Left ventricle myocardium inferior (tissue), 1 donor: ENCODE results near the gene ATP13A2. TPM values are rescaled to one million over a fixed set of nuclear protein-coding genes. Genes with fewer than 3 reads are reported as not detected.

Experiments
- DNase-seq: peaks from one replicate; pipeline ENCODE4 v3.0.0-alpha.2; 2020
- H3K27ac ChIP-seq: fragments of 200-600 bp; replicated peaks from 2 replicates; pipeline ENCODE4 v1.8.0; 2021
- H3K27me3 ChIP-seq: fragments of 200-600 bp; 2 replicates; pipeline ENCODE4 v1.8.0; 2021; ENCODE audit warnings: low read depth
- H3K36me3 ChIP-seq: fragments of 200-600 bp; 2 replicates; pipeline ENCODE4 v1.8.0; 2021
- H3K4me1 ChIP-seq: fragments of 200-600 bp; 2 replicates; pipeline ENCODE4 v1.8.0; 2021
- H3K4me3 ChIP-seq: fragments of 200-600 bp; 2 replicates; pipeline ENCODE4 v1.8.0; 2021; ENCODE audit warnings: mild to moderate bottlenecking, moderate library complexity
- H3K9me3 ChIP-seq: fragments of 200-600 bp; replicated peaks from 2 replicates; pipeline ENCODE4 v1.8.0; 2021
- intact Hi-C: fragments of 100-400 bp; cut with micrococcal nuclease; formaldehyde crosslinking; loops from one replicate; pipeline ENCODE4 v1.11.0; 2022
- total RNA-seq: library from RNA; stranded (reverse); fragmentation: NEBNext Ultra II Directional; extraction: Animal tissue kit (Norgen Biotek cat#: 25700); gene quantifications from one replicate; pipeline ENCODE4 v1.2.1, GENCODE V29; 2021
- TF ChIP-seq, protein P1 (sequence below): fragments of 200-600 bp; IDR thresholded peaks from 2 replicates; pipeline ENCODE4 v1.8.0; 2021; ENCODE audit warnings: antibody characterized with exemption, mild to moderate bottlenecking, borderline replicate concordance
- donor health status: DM: no; HTN: yes; CAD: no; lungs with severe emphysema.

The ATP13A2 gene
- total RNA-seq, 1 donor from 2014 or later = 11.2 TPM

DNA sequence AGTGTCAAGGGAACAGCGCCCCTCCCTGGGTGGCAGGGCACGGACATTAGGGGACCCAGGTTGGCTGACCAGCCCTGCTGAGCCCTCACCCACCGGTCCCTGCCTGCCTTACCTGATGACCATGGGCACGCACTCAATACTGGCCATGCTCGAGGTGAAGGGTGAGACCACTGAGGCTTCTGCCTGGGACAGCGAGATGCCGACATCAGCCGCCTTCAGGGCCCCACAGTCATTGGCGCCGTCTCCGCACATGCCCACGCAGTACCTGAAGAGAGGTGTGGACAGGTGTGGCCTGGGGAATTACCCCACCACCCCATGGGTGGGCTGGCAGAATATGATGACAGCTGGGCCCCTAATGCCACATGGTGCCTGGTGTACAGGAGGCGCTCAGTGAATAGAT is 23.5 kb downstream of the ATP13A2 start:
- peaks cover 58% of the 10 kb centered on the region for H3K36me3 ChIP-seq
- DNase-seq = no peak
- intact Hi-C loops = no loop called here
- TF ChIP-seq, protein P1, sequence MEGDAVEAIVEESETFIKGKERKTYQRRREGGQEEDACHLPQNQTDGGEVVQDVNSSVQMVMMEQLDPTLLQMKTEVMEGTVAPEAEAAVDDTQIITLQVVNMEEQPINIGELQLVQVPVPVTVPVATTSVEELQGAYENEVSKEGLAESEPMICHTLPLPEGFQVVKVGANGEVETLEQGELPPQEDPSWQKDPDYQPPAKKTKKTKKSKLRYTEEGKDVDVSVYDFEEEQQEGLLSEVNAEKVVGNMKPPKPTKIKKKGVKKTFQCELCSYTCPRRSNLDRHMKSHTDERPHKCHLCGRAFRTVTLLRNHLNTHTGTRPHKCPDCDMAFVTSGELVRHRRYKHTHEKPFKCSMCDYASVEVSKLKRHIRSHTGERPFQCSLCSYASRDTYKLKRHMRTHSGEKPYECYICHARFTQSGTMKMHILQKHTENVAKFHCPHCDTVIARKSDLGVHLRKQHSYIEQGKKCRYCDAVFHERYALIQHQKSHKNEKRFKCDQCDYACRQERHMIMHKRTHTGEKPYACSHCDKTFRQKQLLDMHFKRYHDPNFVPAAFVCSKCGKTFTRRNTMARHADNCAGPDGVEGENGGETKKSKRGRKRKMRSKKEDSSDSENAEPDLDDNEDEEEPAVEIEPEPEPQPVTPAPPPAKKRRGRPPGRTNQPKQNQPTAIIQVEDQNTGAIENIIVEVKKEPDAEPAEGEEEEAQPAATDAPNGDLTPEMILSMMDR = no peak
- H3K4me1 ChIP-seq = no peaks in the 10 kb centered on the region
- H3K4me3 ChIP-seq = no peak overlapping the region
- H3K27ac ChIP-seq = no peak overlapping the region
- no peaks in the 10 kb centered on the region for H3K27me3 ChIP-seq
- H3K9me3 ChIP-seq = no peaks in the 10 kb centered on the region

DNA sequence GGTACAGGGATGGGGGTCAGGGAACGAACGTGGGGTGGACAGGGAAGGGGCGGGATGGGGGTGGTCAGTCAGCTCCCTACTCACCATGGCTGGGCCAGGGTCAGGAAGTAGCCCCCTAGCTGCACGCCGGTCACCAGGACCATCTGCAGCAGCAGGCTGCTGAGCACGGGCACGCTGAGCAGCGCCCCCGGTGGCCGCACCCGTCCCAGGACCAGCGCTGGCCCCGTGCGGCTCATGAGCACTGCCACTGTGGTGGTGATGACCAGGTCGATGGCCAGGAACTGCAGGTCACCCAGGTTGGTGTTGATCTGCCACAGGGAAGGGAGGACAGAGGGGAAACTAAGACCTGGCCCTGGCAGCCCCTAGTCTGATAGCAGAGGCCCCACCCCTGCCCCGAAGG is 24.8 kb downstream of the ATP13A2 start:
- Histone ChIP-seq H3K27ac (no peak overlapping the region), H3K27me3 (peaks cover 4% of the 10 kb centered on the region), H3K4me1 (no peaks in the 10 kb centered on the region), H3K36me3 (peaks cover 57% of the 10 kb centered on the region), H3K9me3 (no peaks in the 10 kb centered on the region), H3K4me3 (no peak overlapping the region)
- no peak for DNase-seq
- intact Hi-C loops = no loop called here
- TF ChIP-seq, protein P1 = peak; percentile 23

DNA sequence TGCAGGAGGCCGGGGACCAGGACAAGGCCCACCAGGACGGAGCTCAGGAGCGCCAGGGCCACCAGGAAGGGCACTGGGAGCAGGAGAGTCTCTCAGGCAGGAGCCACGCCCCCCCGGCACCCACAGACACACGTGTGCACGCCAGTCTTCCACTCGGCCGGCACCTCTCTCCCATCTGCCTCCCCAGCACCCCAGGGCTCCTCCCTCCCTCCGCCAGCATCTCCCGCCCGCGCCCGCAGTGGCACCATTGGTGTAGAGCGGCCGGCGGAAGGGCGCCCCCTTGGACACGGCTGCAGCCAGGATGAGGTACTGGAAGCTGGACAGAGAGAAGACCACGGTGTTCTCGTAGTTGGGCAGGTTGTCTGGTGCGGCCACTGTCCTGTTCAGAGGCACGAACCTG is 25.2 kb downstream of the ATP13A2 start:
- Histone ChIP-seq H3K27ac (no peak overlapping the region), H3K4me3 (no peak overlapping the region), H3K27me3 (peaks cover 4% of the 10 kb centered on the region), H3K4me1 (no peaks in the 10 kb centered on the region), H3K9me3 (no peaks in the 10 kb centered on the region), H3K36me3 (peaks cover 54% of the 10 kb centered on the region)
- TF ChIP-seq, protein P1 = no peak
- no peak for DNase-seq
- intact Hi-C loops = no loop called here

- intact Hi-C loops = no loop called here
- Histone ChIP-seq H3K36me3 (peaks cover 54% of the 10 kb centered on the region), H3K4me1 (no peaks in the 10 kb centered on the region), H3K27me3 (peaks cover 4% of the 10 kb centered on the region), H3K9me3 (no peaks in the 10 kb centered on the region), H3K4me3 (no peak overlapping the region), H3K27ac (no peak overlapping the region)
- DNase-seq = no peak
- TF ChIP-seq, protein P1 = no peak
Measured at GRCh38 chr1:16986113-16986512, 25.6 kb downstream of the ATP13A2 start.

- TF ChIP-seq, protein P1 = no peak
- peak overlapping the region; percentile 14 for H3K27ac ChIP-seq
- peak; percentile 65 for DNase-seq
Measured at GRCh38 chr1:16984717-16985116, 27.0 kb downstream of the ATP13A2 start.

GRCh38 chr1:16983649-16984048 is 28.1 kb downstream of the ATP13A2 start:
- Histone ChIP-seq H3K27ac (no peak overlapping the region), H3K27me3 (peaks cover 26% of the 10 kb centered on the region), H3K4me1 (peaks cover 21% of the 10 kb centered on the region), H3K9me3 (no peaks in the 10 kb centered on the region), H3K36me3 (peaks cover 30% of the 10 kb centered on the region), H3K4me3 (no peak overlapping the region)
- intact Hi-C loops = no loop called here
- no peak for DNase-seq
- TF ChIP-seq, protein P1 = no peak

More at GRCh38 chr1:16984717-16985116, 27.0 kb downstream of the ATP13A2 start:
- Histone ChIP-seq H3K36me3 (peaks cover 40% of the 10 kb centered on the region), H3K9me3 (no peaks in the 10 kb centered on the region), H3K4me3 (no peak overlapping the region), H3K4me1 (peaks cover 11% of the 10 kb centered on the region), H3K27me3 (peaks cover 18% of the 10 kb centered on the region)
- intact Hi-C loops = no loop called here
